HG03460 (cell line): ENCODE data around the gene ACER3.
"Not testable (repeated sequence)": the region's sequence is repeated elsewhere in the genome, so short reads cannot be mapped to it uniquely, and the experiment has no call there.

ENCODE experiments used
- ATAC-seq: cut with Tn5 transposase; IDR thresholded peaks from one replicate; pipeline ENCODE4 v1.9.1; 2021; ENCODE audit not compliant: unreplicated experiment

The ACER3 gene

DNA sequence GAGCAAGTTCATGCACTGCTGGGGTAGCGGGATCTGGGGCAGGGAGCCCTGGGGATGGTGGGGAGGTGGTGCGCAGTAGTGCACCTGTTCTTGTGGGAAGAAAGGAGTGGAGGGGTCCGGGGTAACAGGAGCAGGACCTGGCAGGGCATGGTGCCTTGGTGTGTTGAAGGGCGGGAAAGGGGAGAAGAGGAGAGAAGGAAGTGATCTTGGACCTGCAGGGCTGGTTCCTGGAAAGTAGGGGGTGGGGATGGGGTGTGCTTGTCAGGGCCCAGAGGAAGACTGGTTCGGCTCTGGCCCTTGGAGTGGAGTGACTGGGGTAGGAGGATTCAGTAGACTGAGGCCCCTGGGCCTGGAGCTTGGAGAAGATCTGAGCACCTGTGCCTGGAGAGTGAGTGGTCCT, 195.2 kb downstream of the ACER3 start:
- ATAC-seq = no peak

DNA sequence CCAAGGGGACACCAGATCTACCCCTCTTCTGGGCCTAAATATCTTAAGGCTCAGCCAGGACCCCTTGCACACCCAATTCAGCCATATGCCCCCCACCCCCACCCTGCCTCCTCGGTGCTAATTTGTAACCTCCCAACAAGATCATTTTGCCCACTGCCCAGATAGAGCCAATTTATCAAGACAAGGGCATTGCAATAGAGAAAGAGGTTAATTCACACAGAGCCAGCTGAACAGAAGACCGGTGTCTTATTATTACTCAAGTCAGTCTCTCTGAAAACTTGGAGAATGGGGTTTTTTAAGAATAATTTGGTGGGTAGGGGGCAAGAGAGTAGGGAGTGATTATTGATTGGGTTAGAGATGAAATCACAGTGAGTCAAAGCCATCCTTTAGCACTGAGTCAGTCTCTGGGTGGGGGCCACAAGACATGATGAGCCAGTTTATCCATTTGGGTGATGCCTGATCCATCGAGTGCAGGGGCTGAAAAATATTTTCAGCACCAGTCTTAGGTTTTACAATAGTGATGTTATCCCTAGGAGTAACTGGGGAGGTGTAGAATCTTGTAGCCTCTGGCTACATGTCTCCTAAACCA, 196.2 kb downstream of the ACER3 start:
- no peak for ATAC-seq

DNA sequence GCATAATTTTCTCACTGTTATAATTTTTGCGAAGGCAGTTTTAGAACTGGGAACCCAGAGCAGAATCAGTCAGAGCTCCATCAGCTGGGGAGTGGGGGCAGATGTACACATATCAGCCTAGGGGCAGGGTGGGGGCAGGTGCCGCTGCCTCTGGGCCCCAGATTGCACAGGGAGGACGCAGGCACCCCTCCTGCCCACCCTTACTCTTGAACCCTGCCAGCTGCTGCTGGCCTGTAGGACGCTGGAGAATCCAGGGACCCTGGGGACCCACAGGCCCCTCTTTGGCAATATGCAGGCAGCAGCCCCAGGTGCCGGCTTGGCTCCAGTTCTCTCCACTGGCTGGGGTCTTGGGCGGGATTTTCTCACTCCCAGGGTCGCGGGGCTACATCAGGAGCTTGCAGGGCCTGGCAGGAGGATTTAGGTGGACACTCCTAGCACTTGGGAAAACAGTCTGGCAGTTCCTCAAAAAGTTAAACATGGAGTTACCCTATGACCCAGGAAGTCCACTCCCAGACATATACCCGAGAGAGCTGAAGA, 197.3 kb downstream of the ACER3 start:
- no peak for ATAC-seq

- ATAC-seq = no peak
These were observed 198.2 kb downstream of the ACER3 start for GRCh38 chr11:77058900-77059299.

GRCh38 chr11:77059806-77060205, 199.1 kb downstream of the ACER3 start:
- ATAC-seq = no peak

DNA sequence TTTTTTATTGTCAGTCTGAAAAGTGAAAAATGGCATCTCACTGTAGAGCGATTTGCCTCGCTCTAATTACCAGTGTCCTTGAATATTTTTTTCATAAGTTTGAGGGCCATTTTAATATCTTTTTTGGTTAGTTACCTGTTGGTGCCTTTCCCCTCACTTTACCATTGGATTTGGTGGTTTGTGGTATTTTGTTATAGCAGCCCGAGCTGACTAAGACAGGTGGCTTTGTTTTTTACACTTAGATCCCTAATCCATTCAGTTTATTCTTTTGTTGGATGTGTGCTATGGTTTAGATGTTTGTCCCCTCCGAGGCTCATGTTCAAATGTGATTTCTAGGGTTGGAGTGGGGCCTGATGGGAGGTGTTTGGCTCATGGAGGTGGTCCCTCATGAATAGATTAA, 199.5 kb downstream of the ACER3 start:
- ATAC-seq = no peak

GRCh38 chr11:77061258-77061657, 200.5 kb downstream of the ACER3 start:
- not testable (repeated sequence) for ATAC-seq

- ATAC-seq = no peak
These were observed 202.2 kb downstream of the ACER3 start for GRCh38 chr11:77062924-77063323.

- ATAC-seq = no peak
These were observed 202.7 kb downstream of the ACER3 start for GRCh38 chr11:77063407-77063806.

GRCh38 chr11:77063861-77064260, 203.1 kb downstream of the ACER3 start:
- no peak for ATAC-seq

GRCh38 chr11:77064648-77065217, 204.0 kb downstream of the ACER3 start:
- ATAC-seq = no peak

GRCh38 chr11:77065878-77066228, 205.1 kb downstream of the ACER3 start:
- ATAC-seq = peak; percentile 5

GRCh38 chr11:77066229-77067042, 205.7 kb downstream of the ACER3 start, which contains the start of gene CAPN5:
TSS of gene CAPN5 (plus strand) at chr11:77066971. CDS start at chr11:77084887, 17,916 bp downstream.
- ATAC-seq = peak; percentile 81

- ATAC-seq = no peak
These were observed 207.2 kb downstream of the ACER3 start for GRCh38 chr11:77067861-77068443.

GRCh38 chr11:77068457-77069335, 208.0 kb downstream of the ACER3 start:
- no peak for ATAC-seq

DNA sequence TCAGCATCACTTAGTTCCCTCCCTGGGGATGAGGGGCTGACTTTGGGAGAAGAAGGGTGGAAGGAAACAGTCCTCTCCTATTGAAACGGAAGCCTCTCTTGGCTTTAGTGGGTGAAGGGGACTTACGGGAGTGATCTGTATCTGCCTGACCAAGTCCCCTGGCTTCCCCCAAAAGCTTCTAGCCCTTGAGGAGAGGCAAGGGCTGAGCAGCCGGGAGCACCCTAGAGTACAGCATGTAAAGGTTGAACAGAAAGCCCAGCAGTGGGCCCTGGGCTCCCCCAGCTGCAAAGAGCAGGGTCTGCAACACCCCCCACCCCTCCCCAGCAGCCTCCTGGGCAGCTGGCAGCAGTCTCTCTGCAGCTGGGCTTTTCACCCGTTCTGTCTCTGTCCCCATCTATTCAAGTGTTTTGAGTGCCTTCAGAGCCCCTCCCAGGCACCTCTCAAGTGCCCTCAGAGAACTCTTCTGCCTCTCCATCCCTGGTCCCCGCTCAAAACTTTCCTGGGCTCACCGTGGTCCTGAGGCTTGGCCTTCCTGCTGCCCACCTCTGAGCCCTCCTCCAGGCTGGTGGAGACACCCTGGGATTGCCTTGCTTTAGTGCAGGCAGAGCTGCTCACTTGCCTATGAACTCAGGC, 208.7 kb downstream of the ACER3 start:
- no peak for ATAC-seq

GRCh38 chr11:77069969-77070582, 209.4 kb downstream of the ACER3 start:
- ATAC-seq = no peak

DNA sequence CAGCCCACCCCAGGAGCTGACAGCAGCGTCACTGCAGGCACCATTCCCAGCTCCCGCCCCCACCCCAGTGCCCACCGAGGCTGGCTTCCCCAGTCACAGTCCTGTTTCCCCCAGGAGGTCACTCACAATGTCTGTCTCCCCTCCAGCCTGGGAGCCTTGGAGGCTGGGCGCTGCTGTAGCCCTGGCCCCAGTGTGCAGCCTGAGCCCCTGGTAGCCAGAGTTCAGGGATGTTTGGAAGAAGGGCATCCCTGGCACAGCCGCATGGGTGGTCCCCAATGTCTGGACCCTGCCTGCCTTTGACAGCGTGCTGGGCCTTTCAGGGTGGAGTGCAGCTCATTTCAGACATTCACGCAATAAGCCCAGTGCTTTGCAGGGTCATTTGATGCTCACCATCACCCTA, 210.4 kb downstream of the ACER3 start:
- ATAC-seq = no peak

DNA sequence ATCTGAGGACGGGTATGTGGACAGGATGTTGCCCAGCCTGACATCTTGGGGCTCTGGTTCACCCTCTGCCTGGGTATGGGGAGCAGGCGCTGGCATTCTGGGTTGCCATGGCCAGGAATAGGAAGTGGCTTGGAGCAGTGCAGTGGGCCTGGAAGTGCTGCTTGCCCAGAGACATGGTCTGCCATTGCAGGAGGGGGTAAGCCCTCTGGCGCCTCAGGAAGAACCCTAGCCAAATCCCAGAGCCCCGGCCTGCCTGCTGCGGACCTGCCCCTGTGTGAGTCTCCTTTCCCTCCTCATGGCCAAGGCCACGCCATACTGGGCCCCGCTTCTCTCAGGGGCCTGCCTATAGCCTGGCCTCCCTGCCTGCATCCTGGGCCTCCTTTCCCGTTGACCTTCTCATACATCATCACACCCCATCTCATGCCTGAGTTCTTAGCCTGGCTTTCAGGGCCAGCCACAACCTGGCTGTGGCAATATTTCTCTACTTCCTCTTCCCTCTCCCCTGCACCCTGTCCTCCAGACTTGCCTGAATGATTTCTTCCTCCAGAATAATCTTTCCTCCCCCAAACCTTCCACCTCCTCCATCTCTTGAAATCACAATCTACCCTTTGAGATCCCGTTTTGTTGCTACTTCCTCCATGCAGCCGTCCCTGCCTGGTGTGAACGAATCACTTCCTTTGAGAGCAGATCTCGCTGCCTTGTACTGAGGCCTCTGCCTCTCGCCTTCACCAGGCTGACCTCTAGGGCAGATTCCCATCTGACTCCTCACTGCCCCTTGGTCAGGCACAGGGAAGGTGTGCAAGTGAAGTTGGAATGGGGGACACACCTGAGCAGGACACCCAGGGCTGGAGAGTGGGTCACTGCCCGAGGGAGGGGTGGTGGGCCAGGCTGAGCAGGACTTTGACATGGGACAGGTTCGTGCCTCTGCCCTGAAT, 211.2 kb downstream of the ACER3 start:
- no peak for ATAC-seq
